Hippocampal formation (tissue), 2 donors: Measurements from ENCODE around the gene PRCP.

Experiments used
- DNase-seq, 2 donors: peaks; one replicate each; lab custom pipeline; 2025; lab: John Stamatoyannopoulos, UW

The PRCP gene

DNA sequence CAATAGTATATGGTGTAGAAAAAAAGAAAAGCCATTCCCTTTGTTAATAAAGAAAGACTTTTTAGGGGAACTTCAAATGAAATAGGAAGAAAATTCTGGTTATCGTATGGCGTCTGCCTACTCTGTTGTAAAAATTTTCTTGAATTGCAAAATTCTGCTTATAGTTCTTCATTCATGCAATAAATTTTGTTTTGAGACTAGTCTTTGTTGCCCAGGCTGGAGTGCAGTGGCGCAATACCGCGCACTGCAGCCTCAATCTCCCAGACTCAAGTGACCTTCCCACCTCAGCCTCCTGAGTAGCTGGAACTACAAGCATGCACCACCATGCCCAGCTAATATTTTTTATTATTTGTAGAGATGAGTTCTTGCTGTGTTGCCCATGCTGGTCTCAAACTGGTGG, 7.1 kb upstream of the PRCP start:
- DNase-seq = no peak

DNA sequence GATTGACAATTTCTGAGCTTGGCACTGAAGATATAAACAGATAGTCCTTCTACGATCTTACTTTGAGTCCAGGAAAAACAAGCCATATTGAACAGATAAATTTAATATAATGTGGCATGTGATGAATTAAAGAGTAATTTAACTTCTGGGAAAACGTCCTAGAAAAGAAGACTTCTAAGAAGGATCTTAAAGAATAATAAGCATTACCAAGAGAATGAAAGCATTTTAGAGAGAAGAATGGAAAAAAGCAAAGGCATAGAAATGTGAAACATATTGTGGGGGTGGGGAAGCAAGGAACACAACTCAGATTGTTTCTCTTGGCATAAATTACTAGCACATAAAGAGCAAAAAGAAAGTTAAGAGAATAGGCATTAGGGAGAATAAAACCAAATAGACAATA, 6.7 kb upstream of the PRCP start:
- no peak for DNase-seq

DNA sequence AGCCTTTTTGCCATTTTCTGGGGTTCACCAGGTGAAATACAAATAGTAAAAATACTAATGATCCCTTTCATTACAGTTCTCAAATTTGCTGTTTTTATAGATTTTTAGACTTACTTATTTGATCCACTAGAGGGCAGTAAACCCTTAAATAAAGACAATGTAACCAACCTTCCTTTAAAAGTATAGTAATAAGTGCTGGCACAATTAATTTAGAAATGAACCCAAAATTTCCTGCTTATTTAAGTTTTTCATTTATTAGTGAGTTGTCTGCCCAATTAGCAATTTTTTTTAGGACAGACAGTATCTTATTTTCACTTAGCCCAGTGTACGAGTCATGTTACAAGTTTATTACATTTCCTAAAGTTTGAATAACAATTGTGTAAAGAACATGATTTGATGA, 6.0 kb upstream of the PRCP start:
- peak in 1 of 2 donors; percentile 88 for DNase-seq

DNA sequence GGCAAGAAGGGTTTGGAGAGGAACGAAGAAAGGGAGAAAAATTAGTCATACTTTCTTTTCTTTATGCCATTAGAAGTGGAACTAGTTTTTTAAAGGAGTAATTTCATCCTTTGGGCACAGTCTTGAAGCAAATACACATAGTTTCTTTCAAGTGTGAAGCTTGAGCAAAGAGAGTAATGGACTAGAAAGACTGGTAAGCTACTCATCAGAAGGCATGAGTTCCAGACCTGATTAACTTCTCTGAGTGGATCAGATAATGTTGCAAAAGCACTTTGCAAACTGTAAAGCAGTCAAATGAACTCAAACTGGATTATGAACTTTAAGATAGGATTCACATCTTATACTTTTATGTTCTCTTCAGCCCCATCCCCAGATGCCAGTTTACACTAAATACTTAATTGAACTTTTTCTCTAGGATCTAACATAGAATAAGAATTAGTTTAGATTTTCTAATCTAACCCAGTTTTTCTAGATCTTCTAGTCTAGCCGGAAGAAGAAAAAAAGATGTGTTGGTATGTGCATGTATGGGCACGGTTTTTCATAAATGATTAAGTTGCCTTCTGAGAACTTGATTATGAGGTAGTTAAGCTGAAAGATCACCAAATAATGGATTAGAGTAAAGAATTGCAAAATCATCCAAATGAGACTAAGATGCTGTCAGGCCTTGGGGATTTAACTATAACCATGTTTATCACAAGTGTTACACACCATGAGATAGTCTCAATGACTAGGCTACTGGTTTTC, 3.8 kb upstream of the PRCP start:
- no peak for DNase-seq

DNA sequence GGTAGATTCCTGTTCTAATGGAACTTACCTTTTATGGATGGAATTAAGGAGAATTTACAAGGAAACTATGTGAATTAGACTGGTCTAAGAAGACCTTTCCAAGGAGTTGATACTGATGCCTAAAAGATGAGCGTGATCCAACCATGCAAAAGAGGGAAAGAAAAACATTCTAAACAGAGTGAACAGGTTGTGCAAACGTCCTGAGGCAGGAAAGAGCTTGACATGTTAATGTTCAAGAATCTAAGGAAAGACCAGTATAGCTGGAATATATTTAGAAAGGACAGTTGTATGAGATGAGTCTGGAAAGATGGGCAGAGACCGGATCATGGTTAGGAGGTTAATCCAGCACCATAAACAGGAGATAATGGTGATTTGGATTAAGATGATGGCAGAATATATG, 2.6 kb upstream of the PRCP start:
- no peak for DNase-seq

DNA sequence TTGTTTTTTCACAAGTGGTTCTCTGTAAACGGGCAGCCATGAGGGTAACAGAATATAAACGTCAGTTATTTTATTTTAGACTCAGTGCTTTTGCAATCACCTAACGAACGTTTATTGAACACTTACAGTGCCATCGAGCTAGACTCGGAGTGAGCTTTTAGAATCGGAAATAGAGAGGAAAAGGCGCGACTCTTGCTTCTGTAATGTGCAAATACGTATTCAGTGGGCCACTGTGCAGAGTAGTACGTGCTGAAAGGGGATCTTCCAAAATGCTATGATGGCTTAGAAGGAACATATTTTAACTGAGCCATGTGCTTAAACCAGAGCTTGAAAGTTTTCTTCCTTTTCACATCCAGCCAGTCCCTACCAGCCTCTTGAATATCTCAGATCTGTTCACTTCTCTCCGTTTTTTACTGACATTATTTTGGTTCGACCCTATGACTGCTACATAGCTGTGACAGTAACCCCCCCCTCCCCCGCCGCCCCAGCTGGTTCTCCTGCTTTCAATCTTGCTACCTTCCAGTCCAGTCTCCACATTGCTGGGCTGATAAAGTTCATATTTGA, 1.8 kb upstream of the PRCP start:
- no peak for DNase-seq

DNA sequence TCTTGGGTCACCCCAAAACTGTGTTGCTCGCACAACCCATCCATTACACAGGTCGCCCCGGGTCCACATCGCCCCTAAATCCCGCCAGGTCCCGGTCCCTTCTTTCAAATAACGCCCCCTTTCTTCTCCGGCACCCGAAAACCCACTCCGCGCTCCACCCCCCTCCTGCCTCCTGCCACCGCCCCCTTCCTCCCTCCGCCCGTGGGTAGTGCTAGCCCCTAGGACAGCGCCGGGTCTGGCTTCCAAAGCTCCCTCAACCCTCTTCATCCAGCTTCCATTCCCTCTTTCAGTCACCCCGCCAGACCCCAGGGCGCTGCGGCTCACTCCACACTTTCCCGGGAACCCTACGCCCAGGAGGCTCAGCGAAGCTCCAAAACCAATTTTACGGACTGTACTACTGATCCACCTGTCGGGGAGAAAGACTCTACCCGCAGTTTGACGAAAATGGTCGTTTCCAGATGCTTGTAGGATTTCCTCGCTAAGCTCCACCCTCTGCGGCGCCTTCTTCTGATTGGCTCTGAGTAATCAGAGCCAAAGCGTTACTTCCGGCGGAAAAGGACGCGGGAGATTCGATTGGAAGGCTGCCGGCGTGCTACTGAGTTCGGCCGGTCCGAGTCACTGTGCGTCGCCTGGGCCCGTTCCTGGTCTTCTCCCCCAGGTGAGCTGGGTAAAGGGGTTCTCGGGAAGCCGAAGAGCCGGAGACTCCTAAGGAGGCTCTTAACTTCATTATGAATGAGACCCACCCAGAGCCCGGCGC, 1.1 kb upstream of the PRCP start, which contains the start of gene DDIAS:
DDIAS (plus strand) TSS at position 572 of the 757 bp plus-strand sequence. CDS start 13,003 bp downstream, outside the sequence.
- DNase-seq = peak; percentile 88 to 94

DNA sequence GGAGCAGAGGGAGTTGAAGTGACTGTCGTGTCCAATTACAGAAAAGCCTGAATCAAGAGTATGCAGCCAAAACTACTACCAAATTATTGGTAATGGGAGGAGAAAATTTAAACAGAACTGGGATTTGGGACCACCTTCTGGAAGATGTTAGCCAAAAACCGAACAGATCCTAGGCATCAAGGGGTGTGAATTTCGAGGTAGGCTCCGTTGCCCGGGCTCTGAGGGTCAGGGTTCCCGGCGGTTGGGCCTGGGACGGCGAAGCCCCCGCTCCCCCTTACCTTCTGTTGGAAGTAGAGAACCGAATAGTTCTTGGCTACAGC, 313 bp downstream of the PRCP start:
- DNase-seq = no peak

DNA sequence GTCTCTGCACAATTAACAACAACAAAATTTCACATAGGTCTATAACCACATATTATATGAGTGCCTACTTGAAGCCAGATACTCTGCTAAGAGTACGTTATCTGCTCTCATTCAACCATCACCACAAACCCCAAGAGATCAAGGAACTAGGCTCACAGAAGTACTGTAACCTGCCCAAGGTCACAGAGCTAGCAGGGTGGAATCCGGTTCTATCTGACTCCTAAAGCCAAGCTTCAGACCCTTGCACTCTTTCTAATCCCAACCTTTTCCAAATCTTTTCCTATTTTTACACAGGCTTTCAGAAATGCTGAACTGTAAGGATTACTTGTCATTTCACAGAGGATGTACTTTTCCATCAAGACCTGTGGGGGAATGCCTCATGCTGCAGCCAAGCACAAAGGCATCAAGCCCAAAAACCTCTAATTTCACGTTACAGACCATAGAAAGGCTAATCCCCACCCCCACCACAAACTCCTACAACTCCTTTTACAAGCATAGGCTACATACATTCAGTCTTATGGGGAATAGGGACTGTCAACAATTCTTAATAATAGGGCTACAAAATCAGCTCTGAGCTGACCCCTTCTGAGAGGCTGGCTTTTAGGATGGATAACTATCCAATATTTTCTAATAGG, 927 bp downstream of the PRCP start:
- DNase-seq = no peak

DNA sequence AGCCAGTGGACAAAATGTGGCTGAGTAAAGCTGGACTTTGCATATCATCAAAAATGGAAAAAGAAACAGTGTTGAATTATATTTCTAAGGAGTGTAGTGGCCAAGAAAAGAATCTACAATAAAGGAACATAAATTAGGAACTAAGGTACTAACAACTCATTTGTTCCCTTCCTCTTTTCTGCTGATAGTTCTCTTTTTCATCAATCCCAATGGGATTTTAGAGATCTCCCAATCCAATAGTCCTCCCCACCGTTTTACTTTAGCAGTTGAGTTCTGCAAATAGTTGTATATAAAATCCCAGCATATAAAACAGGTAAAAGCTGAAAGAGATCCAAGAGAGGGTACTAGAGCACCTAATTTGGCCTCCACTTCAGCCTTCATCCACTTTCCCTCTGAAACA, 2.0 kb downstream of the PRCP start:
- DNase-seq = no peak

DNA sequence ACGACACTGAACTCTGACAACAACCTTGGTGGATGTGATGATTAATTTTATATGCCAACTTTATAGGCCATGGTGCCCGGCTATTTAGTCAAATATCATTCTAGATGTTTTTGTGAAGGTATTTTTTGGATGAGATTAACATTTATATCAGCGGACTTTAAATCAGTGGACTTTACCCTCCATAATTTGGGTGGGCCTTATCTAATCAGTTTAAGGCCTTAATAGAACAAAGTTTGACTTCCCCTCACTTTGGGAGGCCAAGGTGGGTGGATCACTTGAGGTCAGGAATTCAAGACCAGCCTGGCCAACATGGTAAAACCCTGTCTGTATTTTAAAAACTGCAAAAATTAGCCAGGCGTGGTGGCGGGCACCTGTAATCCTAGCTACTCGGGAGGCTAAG, 4.0 kb downstream of the PRCP start:
- DNase-seq = no peak

DNA sequence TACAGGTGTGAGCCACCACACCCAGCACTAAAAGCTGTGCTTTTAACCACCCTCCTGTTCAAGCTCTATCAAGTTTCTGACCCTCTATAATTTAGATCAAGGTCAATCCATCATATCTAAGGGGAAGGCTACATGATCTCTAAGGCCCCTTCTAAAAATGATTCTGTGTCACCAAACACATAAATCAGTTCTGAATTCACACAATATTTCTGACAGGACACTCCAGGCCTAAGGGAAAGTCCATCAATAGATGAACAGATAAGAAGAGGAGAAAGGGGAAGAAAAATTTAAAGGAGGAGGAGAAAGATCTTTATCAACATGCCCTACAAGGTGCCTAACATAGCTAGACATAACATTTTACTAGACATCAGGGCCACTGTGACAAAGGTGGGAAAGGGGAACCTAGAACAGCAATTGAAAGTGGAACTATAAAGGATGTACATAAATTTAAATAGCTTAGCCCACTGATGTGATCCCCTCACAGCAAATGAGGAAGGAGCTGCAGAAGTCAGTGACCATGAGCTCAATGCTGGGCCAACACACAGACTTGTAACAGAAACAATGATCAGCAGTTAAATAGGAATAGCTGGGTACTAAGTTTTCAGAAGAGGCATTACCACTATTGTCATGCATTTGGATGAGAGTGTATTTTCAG, 4.7 kb downstream of the PRCP start:
- no peak for DNase-seq

DNA sequence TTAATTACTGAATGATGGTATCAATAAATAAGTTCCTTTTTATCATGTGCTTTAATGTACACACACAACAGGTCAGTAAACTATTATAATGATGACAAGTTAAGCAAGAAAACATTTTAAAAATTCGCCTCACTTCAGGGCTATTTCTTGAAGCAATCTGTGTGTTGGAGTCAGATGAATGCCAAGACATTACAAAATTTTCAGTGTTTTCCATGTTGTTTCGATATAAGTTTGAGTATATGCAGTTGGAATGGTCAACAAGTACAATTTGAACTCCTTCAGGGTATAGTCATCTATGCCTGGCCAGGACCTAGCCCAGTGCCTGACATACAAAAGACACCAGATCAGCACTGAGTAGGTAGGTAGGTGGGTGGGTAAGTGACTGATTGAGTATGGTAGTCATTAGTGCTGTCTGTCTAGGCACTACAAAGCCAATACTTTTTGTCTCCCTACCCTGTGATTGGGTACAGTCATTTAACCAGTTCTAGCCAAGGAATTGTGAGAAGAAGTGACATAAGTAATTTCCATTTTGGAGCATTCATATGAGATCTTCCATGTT, 7.5 kb downstream of the PRCP start:
- DNase-seq = no peak

DNA sequence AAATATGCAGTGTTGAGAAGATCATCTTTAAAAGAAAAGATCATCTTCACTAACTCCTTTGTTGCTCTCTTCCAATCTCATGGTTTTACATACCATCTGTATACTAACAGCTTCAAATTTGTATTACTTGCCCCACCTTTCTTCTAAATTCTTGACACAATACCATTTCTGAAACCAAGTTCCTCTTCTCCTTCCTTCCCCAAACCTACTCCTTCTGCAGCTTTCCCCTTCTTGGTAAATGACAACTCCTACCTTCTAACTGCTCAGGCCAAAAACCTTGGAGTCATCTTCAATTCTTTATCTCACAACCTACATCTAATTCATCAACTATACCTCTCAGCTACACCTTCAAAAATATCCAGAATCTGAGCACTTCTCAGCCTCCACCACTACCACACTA, 9.3 kb downstream of the PRCP start:
- DNase-seq = no peak

DNA sequence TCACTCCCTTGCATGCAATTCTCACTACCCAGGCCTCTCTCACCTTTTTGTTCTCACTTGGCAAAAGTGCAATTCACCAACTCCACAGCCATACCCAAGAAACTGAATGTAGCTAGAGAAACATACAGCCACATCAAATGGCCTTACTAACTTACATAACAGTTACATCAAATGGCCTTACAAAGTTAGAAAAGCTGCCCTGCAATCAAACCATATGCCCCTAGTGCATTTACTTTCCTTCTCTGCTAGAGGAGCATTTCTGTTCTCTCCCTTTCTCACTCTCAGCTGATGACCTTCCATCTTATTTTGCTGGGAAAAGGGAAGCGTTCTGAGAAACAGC, 10.3 kb downstream of the PRCP start:
- DNase-seq = no peak

DNA sequence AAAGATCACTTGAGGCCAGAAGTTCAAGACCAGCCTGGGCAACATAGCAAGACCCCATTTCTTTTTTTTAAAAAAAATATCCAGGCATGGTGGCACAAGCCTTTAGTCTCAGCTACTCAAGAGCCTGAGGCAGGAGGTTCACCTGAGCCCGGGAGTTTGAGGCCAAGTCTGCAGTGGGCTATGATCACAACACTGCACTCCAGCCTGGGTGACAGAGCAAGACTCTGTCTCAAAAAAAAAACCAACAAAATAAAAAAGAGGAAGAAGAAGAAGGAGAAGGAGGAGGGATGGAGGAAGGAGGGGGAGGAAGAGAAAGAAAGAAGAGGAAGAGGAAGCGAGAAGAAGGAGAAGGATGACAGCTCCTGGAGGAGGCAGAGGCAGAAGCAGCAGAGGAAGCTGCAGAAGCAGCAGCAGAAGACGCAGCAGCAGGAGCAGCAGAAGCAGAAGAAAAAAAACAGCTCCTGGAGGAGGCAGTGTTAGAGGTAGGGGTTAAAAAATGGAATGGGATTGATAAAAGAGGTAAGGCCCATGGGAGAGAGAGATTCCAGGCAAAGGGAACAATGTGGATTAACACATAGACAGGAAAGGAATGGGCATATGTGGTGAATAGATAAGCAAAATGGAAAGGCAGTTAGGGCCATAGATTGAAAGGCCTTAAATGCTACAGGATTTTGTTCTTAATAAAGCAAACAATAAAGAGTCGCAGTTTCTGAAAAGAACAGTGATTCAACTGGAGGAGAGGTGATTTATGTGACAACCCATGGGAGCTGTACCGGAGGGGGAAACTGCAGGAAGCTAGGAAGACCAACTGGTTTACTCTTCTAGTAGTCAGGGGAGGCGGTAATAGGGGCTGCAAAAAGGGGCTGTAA, 10.9 kb downstream of the PRCP start:
- no peak for DNase-seq

DNA sequence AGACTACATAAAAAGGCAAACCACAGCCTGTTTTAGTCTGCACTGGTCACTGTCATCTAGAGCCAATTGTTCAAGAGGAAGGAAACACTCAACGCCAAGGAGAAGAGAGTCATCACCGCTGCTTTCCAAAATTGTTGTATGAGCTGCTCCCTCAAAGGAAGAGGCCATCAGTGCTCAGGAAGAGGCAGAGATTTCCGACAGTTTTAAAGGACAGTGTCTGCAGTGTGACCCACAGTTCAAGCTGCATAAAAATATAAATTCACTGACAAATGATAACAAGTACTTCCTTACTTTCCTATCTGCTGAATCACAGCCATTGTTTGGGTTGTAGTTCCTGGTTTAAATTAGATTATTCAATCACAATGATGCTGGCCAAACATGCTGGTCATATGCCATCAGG, 16.4 kb downstream of the PRCP start:
- DNase-seq = no peak

DNA sequence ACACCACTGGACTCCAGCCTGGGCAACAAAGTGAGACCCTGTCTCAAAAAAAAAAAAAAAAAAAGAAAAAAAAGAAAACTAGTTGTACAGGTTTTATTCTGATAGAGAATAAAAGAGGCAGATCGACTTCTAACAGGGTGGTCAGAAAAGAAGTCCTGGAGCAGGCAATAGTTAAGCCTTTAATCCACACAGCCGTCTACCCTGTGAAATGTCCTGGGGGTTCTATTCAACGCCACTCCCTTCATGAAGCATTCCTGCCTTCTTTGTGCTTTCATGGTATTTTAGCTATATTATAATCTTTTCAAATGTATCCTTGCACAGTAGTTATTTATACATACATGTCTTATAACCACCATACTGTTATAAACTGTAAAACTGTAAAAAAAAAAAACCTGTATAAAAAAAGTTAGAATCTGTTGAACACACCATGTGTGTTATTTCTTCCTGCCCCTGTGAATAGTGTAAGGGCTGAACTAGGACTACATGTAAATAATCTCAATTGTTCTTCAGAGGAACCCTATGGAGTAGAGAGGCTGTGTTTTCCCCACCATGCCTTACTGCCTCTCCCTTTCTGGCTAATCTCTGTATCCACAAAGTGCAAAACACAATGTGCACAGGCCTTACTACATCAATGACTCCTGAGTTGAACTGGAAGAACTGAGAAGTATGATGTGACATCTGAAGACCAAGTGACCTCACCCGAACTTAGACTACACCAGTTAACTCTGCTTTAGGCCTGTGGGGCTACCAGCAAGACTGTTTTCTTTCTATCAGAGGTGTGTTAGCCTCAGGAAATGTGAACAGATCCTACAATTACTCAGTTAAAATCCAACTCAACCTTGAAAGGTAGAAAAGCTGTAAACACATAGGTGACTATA, 25.3 kb downstream of the PRCP start:
- DNase-seq = no peak

DNA sequence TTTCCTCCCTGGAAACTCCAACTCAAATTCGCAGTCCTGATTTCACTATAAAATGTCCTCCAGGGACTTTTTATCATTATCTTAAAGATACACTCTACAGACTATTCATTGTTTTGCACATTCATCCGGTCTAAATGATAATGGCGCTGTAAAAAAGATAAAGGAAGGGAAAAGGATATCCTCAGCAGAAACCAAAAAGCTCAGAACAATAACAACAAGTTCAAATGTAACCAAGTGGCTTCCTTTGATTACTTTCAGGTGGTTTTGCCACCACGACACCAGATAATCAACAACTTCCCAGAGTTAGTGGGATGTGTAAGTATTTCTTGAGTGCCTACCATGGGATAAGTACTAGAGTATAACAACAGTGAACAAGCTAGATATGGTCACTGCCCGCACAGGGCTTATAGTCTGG, 26.3 kb downstream of the PRCP start:
- no peak for DNase-seq
